Uterus (tissue), 4 donors: ENCODE measurements around the gene LDLRAD4. TPM values are rescaled to one million over a fixed set of nuclear protein-coding genes. Genes with fewer than 3 reads are reported as not detected.

Source experiments
- DNase-seq, 2 donors: peaks; one replicate each; pipeline ENCODE4 v3.0.0-alpha.2; 2019 to 2020
- H3K27ac ChIP-seq, 2 donors: fragments of 200-600 bp; sonication (generic); 1 replicate in 1 of 2; 2 replicates in 1 of 2; pipeline ENCODE4 v1.5.1; 2016 to 2018
- H3K27me3 ChIP-seq, 2 donors: fragments of 200-600 bp; sonication (generic); one replicate each; pipeline ENCODE4 v1.5.1; 2018 to 2019; ENCODE audit warnings: control low read depth in 1 of 2
- H3K36me3 ChIP-seq, 2 donors: fragments of 200-600 bp; sonication (generic); one replicate each; pipeline ENCODE4 v1.5.1; 2019; ENCODE audit warnings: control low read depth in 1 of 2
- H3K4me1 ChIP-seq, 2 donors: fragments of 200-600 bp; sonication (generic); one replicate each; pipeline ENCODE4 v1.5.1; 2018 to 2019; ENCODE audit warnings: control low read depth in 1 of 2
- H3K4me3 ChIP-seq, 2 donors: fragments of 200-600 bp; sonication (generic); 1 replicate in 1 of 2; 2 replicates in 1 of 2; pipeline ENCODE4 v1.5.1; 2018 to 2019; ENCODE audit warnings: mild to moderate bottlenecking in 1 of 2
- H3K9me3 ChIP-seq, 2 donors: fragments of 200-600 bp; sonication (generic); one replicate each; pipeline ENCODE4 v1.5.1; 2019; ENCODE audit warnings: control low read depth in 1 of 2
- CTCF ChIP-seq, 4 experiments: fragments of 200-600 bp in 2 of 4; fragments of 450-650 bp in 2 of 4; sonication (generic) in 2 of 4; IDR thresholded peaks; one replicate each; pipeline ENCODE4 v1.5.1; 2016 to 2019; ENCODE audit warnings: antibody characterized with exemption in 4 of 4, mild to moderate bottlenecking in 2 of 4, moderate library complexity in 1 of 4
- POLR2A ChIP-seq, 2 donors: fragments of 450-650 bp; IDR thresholded peaks; one replicate each; pipeline ENCODE4 v1.6.1; 2016; ENCODE audit warnings: antibody characterized with exemption in 2 of 2, mild to moderate bottlenecking in 1 of 2, moderate library complexity in 1 of 2
- intact Hi-C: fragments of 100-400 bp; cut with DNase I; formaldehyde crosslinking; loops from one replicate; pipeline ENCODE4 v1.15.1; 2023; ENCODE audit warnings: low total_unique reads
- total RNA-seq, 4 donors: library from RNA; depleted of rRNA in 3 of 4; stranded (reverse); fragments of >200 nt in 3 of 4; gene quantifications; one replicate each; pipeline versions ENCODE4 v1.1.0 to v1.2.4, GENCODE V29; 2014 to 2023
- donor health status: DM: yes; HTN: yes; CAD: no.

Gene LDLRAD4
- total RNA-seq, 4 donors from 2014 or later, result 23.8 to 82.2 (median 39.3) TPM

- DNase-seq, result no peak
- Histone ChIP-seq H3K27ac (no peak overlapping the region), H3K4me1 (no peaks in the 10 kb centered on the region), H3K27me3 (no peaks in the 10 kb centered on the region), H3K4me3 (no peak overlapping the region), H3K36me3 (no peaks in the 10 kb centered on the region), H3K9me3 (no peaks in the 10 kb centered on the region)
- intact Hi-C loops, result no loop called here
- no peak for TF ChIP-seq POLR2A (IDR thresholded peaks at IDR 0.05)
- no peak for TF ChIP-seq CTCF (IDR thresholded peaks at IDR 0.05)
Observed at GRCh38 chr18:13207294-13207693, 11.3 kb upstream of the LDLRAD4 start.

- Histone ChIP-seq H3K4me3 (no peak overlapping the region), H3K36me3 (no peaks in the 10 kb centered on the region), H3K4me1 (peaks cover 0 to 3% of the 10 kb centered on the region in 2 donors), H3K27me3 (no peaks in the 10 kb centered on the region), H3K9me3 (no peaks in the 10 kb centered on the region), H3K27ac (no peak overlapping the region)
- no peak for TF ChIP-seq POLR2A (IDR thresholded peaks at IDR 0.05)
- TF ChIP-seq CTCF (IDR thresholded peaks at IDR 0.05), result no peak
- intact Hi-C loops, result loop anchor here (10.0 kb wide), 1 partner anchor 323 kb away; no protein-coding TSS in a partner anchor
- no peak for DNase-seq
Observed at GRCh38 chr18:13211534-13211933, 7.0 kb upstream of the LDLRAD4 start.

- Histone ChIP-seq H3K9me3 (no peaks in the 10 kb centered on the region), H3K36me3 (no peaks in the 10 kb centered on the region), H3K27me3 (no peaks in the 10 kb centered on the region), H3K27ac (no peak overlapping the region), H3K4me1 (peaks cover 0 to 6% of the 10 kb centered on the region in 2 donors), H3K4me3 (no peak overlapping the region)
- no peak for DNase-seq
- TF ChIP-seq POLR2A (IDR thresholded peaks at IDR 0.05) (no peak), CTCF (IDR thresholded peaks at IDR 0.05) (no peak)
- intact Hi-C loops, result loop anchor here (10.0 kb wide), 1 partner anchor 322 kb away; no protein-coding TSS in a partner anchor
Observed at GRCh38 chr18:13213036-13213795, 5.3 kb upstream of the LDLRAD4 start.

- Histone ChIP-seq H3K4me1 (peaks cover 0 to 6% of the 10 kb centered on the region in 2 donors), H3K36me3 (no peaks in the 10 kb centered on the region), H3K4me3 (no peak overlapping the region), H3K27ac (no peak overlapping the region), H3K27me3 (no peaks in the 10 kb centered on the region), H3K9me3 (no peaks in the 10 kb centered on the region)
- TF ChIP-seq CTCF (IDR thresholded peaks at IDR 0.05), result no peak
- TF ChIP-seq POLR2A (IDR thresholded peaks at IDR 0.05), result no peak
- no peak for DNase-seq
- intact Hi-C loops, result loop anchor here (10.0 kb wide), 1 partner anchor 320 kb away; no protein-coding TSS in a partner anchor
Observed at GRCh38 chr18:13214609-13215008, 4.0 kb upstream of the LDLRAD4 start.

GRCh38 chr18:13216092-13216582, 2.4 kb upstream of the LDLRAD4 start:
- Histone ChIP-seq H3K36me3 (no peaks in the 10 kb centered on the region), H3K4me1 (peaks cover 4 to 6% of the 10 kb centered on the region in 2 donors), H3K27ac (no peak overlapping the region), H3K4me3 (no peak overlapping the region), H3K9me3 (no peaks in the 10 kb centered on the region), H3K27me3 (no peaks in the 10 kb centered on the region)
- intact Hi-C loops, result loop anchor here (10.0 kb wide), 1 partner anchor 319 kb away; no protein-coding TSS in a partner anchor
- TF ChIP-seq CTCF (IDR thresholded peaks at IDR 0.05), result peak; percentile 74 to 83 (median 78)
- peak in 1 of 2 donors; percentile 13 for TF ChIP-seq POLR2A (IDR thresholded peaks at IDR 0.05)
- peak; percentile 65 to 69 for DNase-seq
